ENCODE results near the gene SMYD2. TPM values are rescaled to one million over a fixed set of nuclear protein-coding genes. Genes with fewer than 3 reads are reported as not detected.

SMYD2 gene
- polyA plus RNA-seq, 3 donors = 14.2 to 28.4 (median 23.6) TPM

DNA sequence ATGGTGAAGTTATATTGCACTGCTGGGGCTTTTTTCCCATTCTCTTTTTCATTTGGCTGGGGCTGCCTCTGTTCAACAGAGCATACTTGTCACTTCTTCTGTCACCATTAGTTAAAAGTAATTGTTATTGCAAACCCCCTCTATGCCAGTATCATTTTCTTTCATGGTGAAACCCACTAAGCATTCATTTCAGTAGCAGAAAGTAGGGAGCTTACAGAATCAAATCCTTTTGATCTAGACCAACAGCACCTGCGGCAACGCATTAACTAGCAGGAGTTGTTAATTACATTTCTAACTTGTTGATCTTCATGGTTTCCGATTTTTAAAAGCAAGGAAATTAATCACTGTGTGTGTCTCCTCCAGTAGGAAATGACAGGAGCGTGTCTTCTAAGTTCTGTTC lies 15.0 kb downstream of the SMYD2 start:
- intact Hi-C loops (cut with micrococcal nuclease) = no loop called here
- H3K27ac ChIP-seq (ENCODE audit: low read depth in 1 of 2, low read length in 2 of 2) = no peak overlapping the region
- peaks cover 7% of the 10 kb centered on the region for H3K79me2 ChIP-seq (ENCODE audit: insufficient read depth, low read length)
- WGBS (ENCODE audit: insufficient coverage) = 100% methylated on average over 2 of the region's 4 CpGs
- Mint-ChIP-seq H3K4me3 (no peak overlapping the region), H3K27me3 (ENCODE audit: low read depth in 3 of 3) (no peaks in the 10 kb centered on the region), H3K4me1 (peaks cover 23% of the 10 kb centered on the region), H3K27ac (no peak overlapping the region), H3K36me3 (peaks cover 8 to 14% of the 10 kb centered on the region in 2 donors), H3K9me3 (peaks cover 0 to 5% (median 0%) of the 10 kb centered on the region in 7 donors)
- no peak overlapping the region for H2AFZ ChIP-seq (ENCODE audit: insufficient read depth, low read depth, low read length, poor library complexity, severe bottlenecking)
- H3K4me2 ChIP-seq (replicated peaks; ENCODE audit: extremely low read depth, low read length, poor library complexity, severe bottlenecking) = no peak overlapping the region
- no peaks in the 10 kb centered on the region for H4K20me1 ChIP-seq (ENCODE audit: insufficient read depth, low read length)
- H3K36me3 ChIP-seq (replicated peaks in 1 of 2; ENCODE audit: control insufficient read depth in 1 of 2, insufficient read depth in 2 of 2, low read length in 2 of 2) = no peaks in the 10 kb centered on the region
- H3K4me3 ChIP-seq (replicated peaks in 1 of 3; ENCODE audit: low read depth in 2 of 3, low read length in 3 of 3) = no peak overlapping the region
- H3K9ac ChIP-seq (ENCODE audit: insufficient read depth, low read length, poor library complexity, severe bottlenecking) = no peak overlapping the region
- H3K9me3 ChIP-seq (replicated peaks in 1 of 2; ENCODE audit: control insufficient read depth in 1 of 2, insufficient read depth in 1 of 2, low read length in 2 of 2) = no peaks in the 10 kb centered on the region
- peaks cover 17 to 19% of the 10 kb centered on the region in 2 donors for H3K4me1 ChIP-seq (ENCODE audit: control insufficient read depth in 1 of 2, insufficient read depth in 2 of 2, low read length in 2 of 2)
- TF ChIP-seq, protein P1, sequence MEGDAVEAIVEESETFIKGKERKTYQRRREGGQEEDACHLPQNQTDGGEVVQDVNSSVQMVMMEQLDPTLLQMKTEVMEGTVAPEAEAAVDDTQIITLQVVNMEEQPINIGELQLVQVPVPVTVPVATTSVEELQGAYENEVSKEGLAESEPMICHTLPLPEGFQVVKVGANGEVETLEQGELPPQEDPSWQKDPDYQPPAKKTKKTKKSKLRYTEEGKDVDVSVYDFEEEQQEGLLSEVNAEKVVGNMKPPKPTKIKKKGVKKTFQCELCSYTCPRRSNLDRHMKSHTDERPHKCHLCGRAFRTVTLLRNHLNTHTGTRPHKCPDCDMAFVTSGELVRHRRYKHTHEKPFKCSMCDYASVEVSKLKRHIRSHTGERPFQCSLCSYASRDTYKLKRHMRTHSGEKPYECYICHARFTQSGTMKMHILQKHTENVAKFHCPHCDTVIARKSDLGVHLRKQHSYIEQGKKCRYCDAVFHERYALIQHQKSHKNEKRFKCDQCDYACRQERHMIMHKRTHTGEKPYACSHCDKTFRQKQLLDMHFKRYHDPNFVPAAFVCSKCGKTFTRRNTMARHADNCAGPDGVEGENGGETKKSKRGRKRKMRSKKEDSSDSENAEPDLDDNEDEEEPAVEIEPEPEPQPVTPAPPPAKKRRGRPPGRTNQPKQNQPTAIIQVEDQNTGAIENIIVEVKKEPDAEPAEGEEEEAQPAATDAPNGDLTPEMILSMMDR (IDR thresholded peaks at IDR 0.05) = no peak
- H3K27me3 ChIP-seq (ENCODE audit: control insufficient read depth in 2 of 2, insufficient read depth in 2 of 2, low read length in 2 of 2) = no peaks in the 10 kb centered on the region
- DNase-seq = no peak

DNA sequence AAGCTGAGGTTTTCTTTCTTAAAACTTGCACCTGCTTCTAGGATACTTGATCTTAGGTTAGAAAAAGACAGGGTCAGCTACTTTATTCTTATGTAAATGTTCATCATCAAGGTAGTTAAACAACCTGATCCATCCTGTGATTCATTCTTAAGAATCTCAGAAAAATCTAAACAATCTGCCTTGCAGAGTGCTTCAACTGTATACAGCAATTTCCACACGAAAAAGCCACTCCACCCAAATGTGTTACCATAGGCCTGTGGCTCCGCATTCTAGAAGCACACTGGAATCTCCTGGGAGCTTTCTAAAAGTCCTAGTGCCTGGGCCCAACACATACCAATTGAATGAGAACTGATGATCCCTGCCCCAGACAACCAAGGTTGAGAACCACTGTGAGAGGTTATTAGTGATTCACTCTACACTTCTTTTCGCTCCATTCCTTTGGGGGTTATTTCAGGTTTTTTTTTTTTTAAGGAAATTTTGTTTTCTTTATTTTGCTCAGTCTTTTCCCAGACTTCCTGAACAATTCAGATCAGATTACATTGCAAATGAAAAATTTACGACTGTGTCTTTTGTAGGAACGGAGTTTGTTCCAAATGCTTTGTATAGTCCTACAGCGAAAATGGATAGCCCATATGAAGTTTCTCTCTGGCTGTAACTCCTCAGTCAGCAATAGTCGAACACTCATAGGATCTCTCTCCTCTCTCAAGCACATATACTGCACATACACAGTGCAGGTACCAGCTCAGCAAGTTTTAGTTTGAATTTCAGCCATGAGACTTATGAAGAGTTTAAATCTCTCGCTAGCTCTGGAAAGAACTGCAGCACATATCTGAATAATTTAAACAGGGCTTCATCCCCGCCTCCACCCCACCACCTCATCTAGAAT lies 16.1 kb downstream of the SMYD2 start:
- Histone ChIP-seq H3K27ac (ENCODE audit: low read depth in 1 of 2, low read length in 2 of 2) (no peak overlapping the region), H3K9me3 (replicated peaks in 1 of 2; ENCODE audit: control insufficient read depth in 1 of 2, insufficient read depth in 1 of 2, low read length in 2 of 2) (no peaks in the 10 kb centered on the region), H3K27me3 (ENCODE audit: control insufficient read depth in 2 of 2, insufficient read depth in 2 of 2, low read length in 2 of 2) (no peaks in the 10 kb centered on the region), H4K20me1 (ENCODE audit: insufficient read depth, low read length) (no peaks in the 10 kb centered on the region), H3K36me3 (replicated peaks in 1 of 2; ENCODE audit: control insufficient read depth in 1 of 2, insufficient read depth in 2 of 2, low read length in 2 of 2) (no peaks in the 10 kb centered on the region), H3K79me2 (ENCODE audit: insufficient read depth, low read length) (peaks cover 7% of the 10 kb centered on the region), H3K4me1 (ENCODE audit: control insufficient read depth in 1 of 2, insufficient read depth in 2 of 2, low read length in 2 of 2) (peaks cover 11% of the 10 kb centered on the region in 2 donors), H3K4me3 (replicated peaks in 1 of 3; ENCODE audit: low read depth in 2 of 3, low read length in 3 of 3) (no peak overlapping the region), H3K4me2 (replicated peaks; ENCODE audit: extremely low read depth, low read length, poor library complexity, severe bottlenecking) (no peak overlapping the region), H3K9ac (ENCODE audit: insufficient read depth, low read length, poor library complexity, severe bottlenecking) (no peak overlapping the region), H2AFZ (ENCODE audit: insufficient read depth, low read depth, low read length, poor library complexity, severe bottlenecking) (no peak overlapping the region)
- peaks cover 8 to 14% of the 10 kb centered on the region in 2 donors for H3K36me3 Mint-ChIP-seq
- TF ChIP-seq, protein P1 (IDR thresholded peaks at IDR 0.05) = no peak
- 96% methylated on average over 4 of the region's 9 CpGs for WGBS (ENCODE audit: insufficient coverage)
- H3K27ac Mint-ChIP-seq = no peak overlapping the region
- no peak for DNase-seq
- H3K9me3 Mint-ChIP-seq = peaks cover 0 to 5% (median 0%) of the 10 kb centered on the region in 7 donors
- H3K27me3 Mint-ChIP-seq (ENCODE audit: low read depth in 3 of 3) = peaks cover 0 to 2% (median 0%) of the 10 kb centered on the region in 3 donors
- no peak overlapping the region for H3K4me3 Mint-ChIP-seq
- H3K4me1 Mint-ChIP-seq = peaks cover 15% of the 10 kb centered on the region
- intact Hi-C loops (cut with micrococcal nuclease) = no loop called here

Measured in CD14-positive monocyte (primary cell).